HG03175 (cell line): Measurements from ENCODE around the gene FSD1.
"Not testable (repeated sequence)": the region's sequence is repeated elsewhere in the genome, so short reads cannot be mapped to it uniquely, and the experiment has no call there.

Experiments
- ATAC-seq: cut with Tn5 transposase; IDR thresholded peaks from one replicate; pipeline ENCODE4 v1.9.1; 2021; ENCODE audit warnings: mild to moderate bottlenecking, moderate library complexity; ENCODE audit not compliant: unreplicated experiment

The FSD1 gene

GRCh38 chr19:4284176-4284958 lies 20.0 kb upstream of the FSD1 start:
- no peak for ATAC-seq

- ATAC-seq = no peak
Observed at GRCh38 chr19:4284974-4285373, 19.4 kb upstream of the FSD1 start.

- ATAC-seq = not testable (repeated sequence)
Observed at GRCh38 chr19:4286141-4286540, 18.3 kb upstream of the FSD1 start.

DNA sequence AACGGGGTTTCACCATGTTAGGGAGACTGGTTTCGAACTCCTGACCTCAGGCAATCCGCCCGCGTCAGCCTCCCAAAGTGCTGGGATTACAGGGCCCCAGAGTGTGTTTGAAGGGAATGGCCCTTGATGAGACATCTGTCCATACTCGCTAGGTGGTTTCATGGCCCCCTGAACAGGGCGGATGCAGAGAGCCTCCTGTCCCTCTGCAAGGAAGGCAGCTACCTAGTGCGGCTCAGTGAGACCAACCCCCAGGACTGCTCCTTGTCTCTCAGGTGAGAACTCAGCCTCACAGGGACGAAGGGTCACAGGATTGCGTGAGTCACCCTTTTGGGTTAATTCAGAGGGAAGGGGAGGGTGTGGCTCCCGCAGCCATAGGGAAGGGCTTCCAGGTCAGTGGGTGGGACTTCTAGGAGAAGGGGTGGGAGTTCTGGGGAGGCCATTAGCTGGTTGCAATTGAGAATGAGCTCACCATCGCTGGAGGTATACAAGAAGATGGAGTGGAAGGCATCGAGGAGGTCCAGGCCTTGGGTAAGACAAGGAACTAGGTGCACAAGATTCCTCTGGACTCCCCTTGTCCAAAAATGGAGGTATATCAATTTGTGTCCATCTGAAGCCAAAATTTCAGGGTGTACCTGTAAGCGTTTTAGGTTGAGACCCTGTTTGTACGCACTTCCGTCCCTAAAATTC lies 16.2 kb upstream of the FSD1 start:
- ATAC-seq = no peak

GRCh38 chr19:4291184-4291732 lies 13.1 kb upstream of the FSD1 start:
- no peak for ATAC-seq

- no peak for ATAC-seq
Observed at GRCh38 chr19:4292515-4292914, 11.9 kb upstream of the FSD1 start.

- ATAC-seq = no peak
Observed at GRCh38 chr19:4294389-4294788, 10.0 kb upstream of the FSD1 start.

DNA sequence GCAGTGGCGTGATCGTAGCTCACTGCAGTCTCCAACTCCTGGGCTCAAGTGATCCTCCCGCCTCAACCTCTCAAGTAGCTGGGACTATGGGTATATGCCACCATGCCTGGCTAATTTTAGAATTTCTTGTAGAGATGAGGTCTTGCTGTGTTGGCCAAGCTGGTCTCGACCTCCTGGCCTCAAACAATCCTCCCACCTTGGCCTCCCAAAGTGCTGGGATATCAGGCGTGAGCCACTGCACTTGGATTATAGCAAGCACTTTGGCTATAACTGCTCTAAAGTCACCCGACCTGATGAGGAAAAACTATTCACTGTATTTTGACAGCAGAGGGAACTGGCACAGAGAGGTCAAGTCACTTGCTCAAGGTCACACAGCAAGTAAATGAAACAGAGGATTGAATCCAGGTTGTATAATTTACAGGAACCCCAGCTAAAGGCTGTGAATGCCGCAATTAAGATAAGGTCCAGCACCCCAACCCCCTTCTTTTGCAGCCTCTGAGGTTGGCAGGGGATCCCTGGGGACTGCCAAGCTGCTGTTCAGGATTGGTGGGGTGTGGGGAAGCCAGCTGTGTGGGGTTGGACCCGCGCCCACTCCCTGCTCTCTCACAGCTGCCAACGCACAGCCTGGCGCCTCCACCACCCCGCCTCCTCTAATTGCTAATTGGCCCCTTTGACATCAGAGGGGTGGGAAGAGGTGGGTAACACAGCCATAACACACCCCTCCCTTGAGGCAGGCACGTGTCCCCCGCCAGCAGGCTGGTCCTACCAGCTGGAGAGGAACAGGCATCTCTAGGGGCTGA lies 8.2 kb upstream of the FSD1 start:
- ATAC-seq = no peak

GRCh38 chr19:4297901-4298809 lies 6.2 kb upstream of the FSD1 start:
- ATAC-seq = no peak

DNA sequence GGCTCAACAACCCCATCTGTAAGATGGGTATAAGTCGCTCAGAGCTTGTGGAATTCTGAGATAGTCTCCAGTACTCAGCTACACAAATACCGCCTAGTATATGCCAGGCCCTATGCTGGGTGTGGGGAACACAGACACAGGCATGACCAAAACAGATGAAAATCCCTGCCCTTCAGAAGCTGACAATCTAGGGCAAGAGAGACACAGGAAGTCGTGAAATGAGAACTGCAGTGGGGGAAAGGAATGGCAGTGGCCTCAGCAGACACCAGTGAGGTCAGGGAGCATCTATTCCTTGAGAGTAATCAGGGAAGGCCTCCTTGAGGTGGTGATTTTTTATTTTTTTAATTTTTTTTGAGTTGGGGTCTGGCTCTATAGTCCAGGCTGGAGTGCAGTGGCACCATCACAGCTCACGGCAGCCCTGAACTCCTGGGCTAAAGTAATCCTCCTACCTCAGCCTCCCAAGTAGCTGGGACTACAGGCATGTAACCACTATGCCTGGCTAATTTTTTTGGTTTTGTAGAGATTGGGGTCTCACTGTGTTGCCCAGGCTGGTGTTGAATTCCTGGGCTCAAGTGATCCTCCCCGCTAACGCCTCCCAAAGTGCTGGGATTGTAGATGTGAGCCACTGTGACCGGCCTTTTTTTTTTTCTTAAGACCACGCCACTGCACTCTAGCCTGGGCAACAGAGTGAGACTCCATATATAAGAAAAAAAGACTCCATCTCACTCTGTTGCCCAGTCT lies 5.4 kb upstream of the FSD1 start:
- no peak for ATAC-seq

- no peak for ATAC-seq
Observed at GRCh38 chr19:4300589-4300988, 3.8 kb upstream of the FSD1 start.

DNA sequence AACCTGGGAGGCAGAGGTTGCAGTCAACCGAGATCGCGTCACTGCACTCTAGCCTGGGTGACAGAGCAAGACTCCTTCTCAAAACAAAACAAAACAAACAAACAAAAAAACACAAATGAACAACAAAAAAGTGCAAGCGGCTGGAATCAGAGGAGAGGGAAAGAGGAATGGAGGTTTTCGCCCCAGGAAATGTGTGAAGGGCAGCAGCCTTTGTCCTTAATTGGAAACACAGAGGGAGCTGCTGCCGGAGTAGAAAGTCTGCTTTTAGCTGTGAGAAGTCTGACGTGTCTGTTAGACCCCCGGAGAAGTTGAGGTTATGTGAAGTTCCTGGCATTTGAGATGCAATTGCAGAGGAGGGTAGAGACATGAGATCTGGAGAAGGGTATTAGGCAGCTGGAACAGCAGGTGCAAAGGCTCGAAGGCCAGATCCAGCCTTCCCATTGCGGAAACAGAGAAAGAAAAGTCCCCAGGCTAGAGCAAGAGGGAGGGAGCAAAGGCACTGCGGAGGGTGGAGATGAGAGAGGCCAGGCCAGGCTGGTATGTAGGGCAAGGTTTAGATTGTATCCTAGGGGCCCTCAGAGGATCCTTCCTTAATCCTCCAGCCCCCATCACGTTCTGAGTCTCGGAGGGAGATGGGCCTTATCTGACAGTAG lies 2.7 kb upstream of the FSD1 start:
- no peak for ATAC-seq

DNA sequence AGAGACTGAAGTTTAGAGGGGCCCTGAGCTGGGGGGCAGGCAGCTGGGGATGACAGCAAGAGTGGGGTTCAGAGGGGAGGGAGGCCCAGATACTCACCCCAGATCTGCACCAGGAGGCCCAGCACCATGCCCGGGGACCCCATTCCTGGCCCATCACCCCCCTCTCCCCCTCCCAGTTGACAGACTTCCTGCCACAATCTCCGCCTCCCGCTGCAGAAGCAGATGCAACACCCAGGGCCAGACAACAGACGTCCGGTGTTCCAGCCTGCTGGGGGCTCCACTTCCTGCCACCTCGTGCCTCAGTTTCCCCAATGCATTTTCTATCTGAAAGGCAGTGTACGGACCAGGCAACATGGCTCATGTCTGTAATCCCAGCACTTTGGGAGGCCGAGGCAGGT lies 2.2 kb upstream of the FSD1 start, which contains the start of gene TMIGD2:
TMIGD2 (minus strand) TSS at position 147 of the 398 bp plus-strand sequence; CDS start at position 143, 4 bp downstream.
- no peak for ATAC-seq

GRCh38 chr19:4303819-4304537 lies 420 bp upstream of the FSD1 start:
- no peak for ATAC-seq

- no peak for ATAC-seq
Observed at GRCh38 chr19:4305257-4305612, 837 bp downstream of the FSD1 start.

GRCh38 chr19:4305659-4306058 lies 1.3 kb downstream of the FSD1 start:
- no peak for ATAC-seq

DNA sequence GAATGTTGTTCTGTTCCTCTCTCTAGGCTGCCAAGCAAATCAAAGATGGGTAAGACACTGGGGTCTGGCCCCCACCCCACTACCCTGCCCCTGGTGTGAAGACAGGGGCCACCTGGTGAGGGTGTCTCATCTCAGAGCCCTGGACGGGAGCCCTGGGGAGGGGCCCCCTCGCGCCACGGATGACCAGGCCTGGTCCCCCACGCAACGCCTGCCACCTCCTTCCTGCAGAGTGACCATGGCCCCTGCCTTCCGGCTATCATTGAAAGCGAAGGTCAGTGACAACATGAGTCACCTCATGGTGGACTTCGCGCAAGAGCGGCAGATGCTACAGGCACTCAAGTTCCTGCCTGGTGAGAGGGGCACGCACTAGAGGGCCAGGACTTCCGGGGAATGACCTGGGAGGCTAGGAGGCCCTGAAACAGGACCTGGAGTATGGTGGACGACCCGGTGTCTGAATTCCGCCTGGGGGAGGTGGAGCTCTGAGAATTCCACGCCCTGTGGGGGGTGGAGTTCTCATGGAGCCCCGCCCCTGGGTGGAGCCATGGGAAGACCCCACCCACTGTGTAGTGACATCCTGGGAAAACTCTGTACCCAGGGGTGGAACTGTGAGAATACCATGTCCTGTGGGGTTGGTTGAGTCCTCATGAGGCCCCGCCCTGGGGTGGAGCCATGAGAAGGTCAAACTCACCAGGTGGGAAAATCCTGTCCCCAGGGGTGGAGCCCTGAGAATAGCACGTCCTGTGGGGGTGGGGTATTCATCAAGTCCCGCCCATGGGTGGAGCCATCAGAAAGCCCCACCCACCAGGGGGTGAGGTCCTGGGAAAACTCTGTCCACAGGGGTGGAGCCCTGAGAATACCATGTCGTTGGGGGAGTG lies 6.1 kb downstream of the FSD1 start:
- no peak for ATAC-seq
